HG02588 (cell line): ENCODE results near the gene MST1R.

Experiments used
- ATAC-seq: cut with Tn5 transposase; IDR thresholded peaks from one replicate; pipeline ENCODE4 v1.9.1; 2021; ENCODE audit warnings: mild to moderate bottlenecking, moderate library complexity; ENCODE audit not compliant: unreplicated experiment

The MST1R gene

DNA sequence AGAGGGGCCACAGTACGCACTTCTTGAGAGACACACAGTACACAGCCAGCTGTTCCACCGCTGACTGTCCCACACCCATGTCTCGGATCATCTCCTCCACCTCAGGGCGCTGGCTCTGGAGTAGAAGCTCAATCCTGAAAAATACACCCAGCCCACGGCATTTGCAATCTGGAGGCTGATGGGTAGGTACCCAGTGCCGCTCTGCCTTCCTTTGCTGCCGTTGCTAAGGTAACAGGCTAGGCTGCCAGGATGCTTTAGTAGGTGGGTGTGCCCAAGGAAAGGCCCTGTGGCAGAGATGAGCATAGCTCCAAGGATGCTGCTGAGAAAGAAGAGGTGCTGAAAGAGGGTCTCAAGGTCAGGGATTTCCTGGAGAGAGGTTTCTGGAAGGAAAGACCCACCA lies 61.9 kb downstream of the MST1R start:
- ATAC-seq, result no peak

DNA sequence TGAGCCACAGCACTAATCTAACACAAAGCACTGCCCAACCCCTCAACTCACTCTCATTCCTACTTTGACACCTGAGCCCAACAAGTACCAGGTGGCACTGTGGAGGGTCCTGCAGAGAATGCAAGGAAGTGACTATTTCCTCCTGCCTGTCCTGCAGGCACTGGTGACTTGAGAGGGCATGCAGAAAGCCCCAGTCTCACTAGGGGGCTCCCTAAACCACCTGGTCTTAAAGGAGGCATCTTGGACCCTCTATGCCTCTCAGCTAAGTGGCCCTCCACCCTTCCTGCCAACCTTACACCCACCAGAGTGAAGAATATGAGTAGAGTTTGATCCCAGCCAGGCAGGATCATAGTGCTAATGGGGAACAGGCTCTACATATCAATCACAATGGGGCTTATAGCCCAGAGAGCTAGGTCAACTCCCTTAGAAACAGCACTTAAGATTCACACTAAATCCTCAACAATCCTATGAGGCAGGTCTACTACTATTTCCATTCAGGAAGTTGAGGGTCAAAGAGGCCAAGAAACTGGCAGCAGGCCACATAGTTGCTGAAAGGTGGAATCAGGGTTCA lies 62.5 kb downstream of the MST1R start:
- no peak for ATAC-seq

GRCh38 chr3:49840388-49840787 lies 63.3 kb downstream of the MST1R start:
- no peak for ATAC-seq

DNA sequence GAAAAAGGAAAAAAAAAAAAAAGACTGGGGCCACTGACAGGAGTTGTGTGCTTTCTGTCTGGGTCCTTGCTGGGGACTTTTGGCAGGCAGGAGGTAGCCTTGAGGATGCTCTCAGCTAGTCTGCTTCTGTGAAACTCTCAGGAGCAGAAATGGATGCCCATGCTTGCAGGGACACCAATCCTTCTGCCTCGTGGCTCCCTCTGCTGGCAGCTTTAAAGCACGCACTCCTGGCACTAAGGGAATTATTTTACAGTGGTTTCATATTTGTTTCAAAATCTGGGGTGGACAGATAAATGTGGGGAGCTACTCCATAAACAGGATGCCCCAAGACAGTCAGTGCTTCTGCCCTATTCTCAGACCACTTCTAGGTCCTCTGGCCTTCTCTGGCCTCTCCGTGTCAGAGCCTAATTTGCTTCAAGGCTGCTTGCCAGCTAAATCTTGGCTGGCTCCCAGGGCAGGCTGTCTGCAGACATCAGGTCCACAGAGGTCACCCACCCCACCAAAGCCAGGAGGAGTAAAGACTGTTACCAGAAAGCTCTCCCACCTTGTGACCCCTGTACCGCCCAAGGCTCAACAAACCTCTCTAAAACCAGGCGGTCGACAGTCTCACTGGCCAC lies 64.4 kb downstream of the MST1R start:
- ATAC-seq, result no peak
